ENCODE data around the gene CMTR1. TPM values are rescaled to one million over a fixed set of nuclear protein-coding genes. Genes with fewer than 3 reads are reported as not detected.

The CMTR1 gene, protein sequence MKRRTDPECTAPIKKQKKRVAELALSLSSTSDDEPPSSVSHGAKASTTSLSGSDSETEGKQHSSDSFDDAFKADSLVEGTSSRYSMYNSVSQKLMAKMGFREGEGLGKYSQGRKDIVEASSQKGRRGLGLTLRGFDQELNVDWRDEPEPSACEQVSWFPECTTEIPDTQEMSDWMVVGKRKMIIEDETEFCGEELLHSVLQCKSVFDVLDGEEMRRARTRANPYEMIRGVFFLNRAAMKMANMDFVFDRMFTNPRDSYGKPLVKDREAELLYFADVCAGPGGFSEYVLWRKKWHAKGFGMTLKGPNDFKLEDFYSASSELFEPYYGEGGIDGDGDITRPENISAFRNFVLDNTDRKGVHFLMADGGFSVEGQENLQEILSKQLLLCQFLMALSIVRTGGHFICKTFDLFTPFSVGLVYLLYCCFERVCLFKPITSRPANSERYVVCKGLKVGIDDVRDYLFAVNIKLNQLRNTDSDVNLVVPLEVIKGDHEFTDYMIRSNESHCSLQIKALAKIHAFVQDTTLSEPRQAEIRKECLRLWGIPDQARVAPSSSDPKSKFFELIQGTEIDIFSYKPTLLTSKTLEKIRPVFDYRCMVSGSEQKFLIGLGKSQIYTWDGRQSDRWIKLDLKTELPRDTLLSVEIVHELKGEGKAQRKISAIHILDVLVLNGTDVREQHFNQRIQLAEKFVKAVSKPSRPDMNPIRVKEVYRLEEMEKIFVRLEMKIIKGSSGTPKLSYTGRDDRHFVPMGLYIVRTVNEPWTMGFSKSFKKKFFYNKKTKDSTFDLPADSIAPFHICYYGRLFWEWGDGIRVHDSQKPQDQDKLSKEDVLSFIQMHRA
- 36.8 and 43.6 TPM in 2 replicates for total RNA-seq

DNA sequence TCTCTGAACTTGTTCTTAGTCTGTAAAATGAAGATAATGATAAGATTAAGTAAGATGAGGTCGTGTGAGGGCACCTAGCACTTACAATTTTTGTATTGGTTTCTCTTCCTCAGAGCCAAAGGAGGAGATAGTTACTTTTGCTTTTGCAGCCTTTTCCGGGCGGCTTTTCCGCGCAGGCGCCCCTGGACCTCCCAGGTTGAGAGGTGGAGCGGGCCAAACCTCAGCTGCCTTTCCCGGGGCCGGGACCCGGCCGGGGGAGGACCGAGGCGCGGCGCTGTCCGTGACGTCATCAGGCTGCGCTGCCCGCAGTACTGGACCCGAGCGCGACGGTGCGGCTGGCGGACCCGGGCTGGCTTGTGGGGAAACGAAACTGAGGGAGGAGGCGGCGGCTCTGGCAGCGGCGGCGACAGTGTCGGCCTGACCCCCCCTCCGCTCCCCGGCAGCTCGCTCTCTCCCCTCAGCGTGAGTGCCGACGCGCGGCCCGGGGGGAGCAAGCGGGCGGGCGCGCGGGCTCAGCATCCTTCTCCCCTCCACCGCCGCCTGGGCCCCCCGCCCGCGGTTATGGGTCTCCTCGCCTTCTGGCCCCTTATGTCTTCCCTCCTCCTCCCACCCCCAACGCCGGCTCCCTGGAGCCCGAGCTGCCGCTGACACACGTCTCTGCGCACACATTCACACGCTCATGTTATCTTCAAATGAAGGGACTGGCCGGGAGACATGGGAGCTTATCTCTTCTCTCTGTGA lies at the start of gene CMTR1:
TSS of gene CMTR1 (plus strand) at position 306 of the 741 bp plus-strand sequence. CDS start 2,409 bp downstream, outside the sequence.

DNA sequence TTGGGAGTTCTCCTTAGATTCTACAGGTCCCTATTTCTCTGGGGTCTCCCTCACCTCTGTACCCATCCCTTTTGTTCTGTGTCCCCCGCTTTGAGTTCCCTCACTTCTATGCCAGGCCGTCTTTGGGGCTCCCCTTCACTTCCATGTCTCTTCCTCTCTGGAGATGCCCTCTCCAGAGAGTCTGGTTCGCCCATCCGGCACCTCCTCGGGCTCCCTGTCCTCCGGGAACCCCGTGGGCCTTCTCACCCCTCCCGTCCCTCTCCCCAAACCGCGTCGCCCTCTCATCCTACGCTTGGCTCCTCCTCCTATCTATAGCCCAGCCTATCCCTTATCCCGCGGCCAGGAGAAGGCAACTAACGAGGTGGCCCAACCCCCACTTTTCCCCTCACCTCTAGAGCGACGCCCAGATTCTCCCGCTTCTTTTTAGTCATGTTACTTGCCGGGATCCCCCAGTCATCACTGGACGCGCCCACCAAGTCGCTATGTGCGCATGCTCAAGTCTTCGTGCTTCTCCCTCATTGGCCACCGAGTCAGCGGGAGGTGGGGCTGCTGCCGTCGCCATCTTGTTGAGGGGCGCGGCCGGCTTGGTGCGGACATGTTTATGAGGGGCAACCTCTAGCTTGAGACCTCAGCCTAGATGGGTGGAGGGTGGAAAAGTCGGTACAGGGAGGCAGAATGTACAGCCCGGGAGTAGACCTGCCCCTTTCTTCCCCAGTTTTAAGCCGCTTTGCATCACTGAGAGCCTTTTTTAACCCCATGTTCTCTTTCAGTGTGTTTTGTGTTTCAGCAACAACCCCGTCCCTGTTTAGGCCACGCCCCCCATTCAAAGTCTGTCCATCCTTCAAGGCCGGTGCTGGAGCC lies 66.6 kb downstream of the CMTR1 start, which contains the start of gene CCDC167:
TSS of gene CCDC167 (minus strand) at position 461 of the 861 bp plus-strand sequence. CDS start at position 431, 30 bp downstream.

Other genes starting within 250 kb of the CMTR1 start
- gene TBC1D22B, start 175.4 kb upstream of the CMTR1 start, total RNA-seq, result 5.6 and 8.9 TPM in 2 replicates
- gene TMEM217, start 175.1 kb upstream of the CMTR1 start, total RNA-seq, result 1.2 and 2.2 TPM in 2 replicates
- gene RNF8, start 79.2 kb upstream of the CMTR1 start, total RNA-seq, result 19.3 and 24.5 TPM in 2 replicates
- 16.2 and 39.8 TPM in 2 replicates for gene CCDC167, start 66.7 kb downstream of the CMTR1 start, total RNA-seq